GM18517 (cell line): ENCODE data around the gene SLC35A5.

Source experiments
- ATAC-seq: cut with Tn5 transposase; IDR thresholded peaks from one replicate; pipeline ENCODE4 v1.9.1; 2021; ENCODE audit warnings: mild to moderate bottlenecking, moderate library complexity; ENCODE audit not compliant: unreplicated experiment

SLC35A5 gene

DNA sequence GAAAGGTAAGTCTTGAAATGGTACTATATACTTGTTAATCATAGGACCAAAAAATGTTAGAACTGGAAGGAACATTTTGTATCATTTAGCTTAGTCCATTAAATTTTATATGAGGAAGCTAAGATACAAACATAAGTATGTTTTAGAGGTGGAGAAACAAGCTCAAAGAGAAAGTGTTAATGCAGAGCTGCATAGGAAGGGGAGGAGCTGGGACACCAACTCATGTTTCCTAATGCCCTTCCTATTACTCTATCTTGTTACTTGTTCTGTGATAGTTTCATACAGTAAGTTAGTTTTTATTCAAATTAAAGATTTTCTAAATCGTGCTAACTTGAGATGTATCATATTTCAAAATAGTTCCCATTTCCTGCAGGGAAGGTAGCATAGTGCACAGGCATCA lies 7.4 kb downstream of the SLC35A5 start:
- no peak for ATAC-seq

DNA sequence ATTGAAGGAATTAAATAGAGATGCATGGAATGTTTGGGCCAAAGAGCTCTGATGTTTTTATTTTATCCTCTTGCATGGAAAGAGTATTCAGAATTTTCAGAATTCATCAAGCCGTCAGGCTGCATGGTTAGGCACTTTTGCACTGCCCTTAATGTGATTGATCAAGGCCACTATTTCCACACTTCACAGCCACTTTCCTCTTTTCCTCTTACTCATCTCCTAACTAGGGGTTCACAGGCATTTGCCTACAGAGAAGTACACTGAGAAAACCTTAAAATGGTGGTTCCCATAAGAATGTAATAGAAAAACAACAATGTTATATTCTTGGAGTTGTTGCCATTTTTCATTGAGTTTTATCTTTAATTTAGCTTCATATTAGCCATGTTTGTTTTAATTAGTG lies 10.9 kb downstream of the SLC35A5 start:
- ATAC-seq: no peak

DNA sequence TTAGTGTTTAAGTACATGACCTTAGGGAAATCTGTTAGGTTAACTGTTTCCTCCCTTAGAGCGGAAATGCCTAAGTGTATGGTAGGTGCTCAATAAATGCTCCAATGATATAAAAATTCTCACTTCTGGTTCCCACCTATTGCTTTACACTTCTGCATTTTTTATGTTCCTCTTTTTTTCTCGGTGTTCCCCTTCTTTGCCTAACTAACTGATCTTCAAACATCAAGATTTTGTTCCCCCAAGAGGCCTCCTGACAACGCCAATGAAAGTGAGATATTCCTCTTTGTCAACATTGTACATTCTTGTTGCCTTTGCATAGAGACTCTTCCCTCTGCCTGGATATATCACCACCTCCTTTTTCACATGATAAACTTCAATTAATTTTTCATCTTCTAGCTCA lies 17.4 kb downstream of the SLC35A5 start:
- ATAC-seq: no peak

DNA sequence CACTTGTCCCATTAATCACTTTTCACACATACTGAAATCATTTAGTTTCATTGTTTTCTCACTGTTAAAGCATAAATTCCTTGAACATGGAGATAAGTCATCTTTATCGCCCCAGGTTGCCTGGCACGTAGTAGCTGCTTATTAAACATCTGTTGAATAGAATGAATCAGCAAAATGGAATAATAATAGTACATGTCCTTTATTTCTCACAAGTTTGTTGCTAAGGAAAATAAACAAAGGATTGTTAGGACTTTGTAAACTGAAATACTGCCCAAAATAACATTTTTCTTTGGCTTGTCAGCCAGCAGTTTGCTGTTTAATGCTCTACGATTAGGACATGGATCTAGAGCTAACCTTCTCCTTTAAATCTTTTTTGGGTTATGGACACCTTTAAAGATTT lies 17.9 kb downstream of the SLC35A5 start:
- ATAC-seq: no peak

DNA sequence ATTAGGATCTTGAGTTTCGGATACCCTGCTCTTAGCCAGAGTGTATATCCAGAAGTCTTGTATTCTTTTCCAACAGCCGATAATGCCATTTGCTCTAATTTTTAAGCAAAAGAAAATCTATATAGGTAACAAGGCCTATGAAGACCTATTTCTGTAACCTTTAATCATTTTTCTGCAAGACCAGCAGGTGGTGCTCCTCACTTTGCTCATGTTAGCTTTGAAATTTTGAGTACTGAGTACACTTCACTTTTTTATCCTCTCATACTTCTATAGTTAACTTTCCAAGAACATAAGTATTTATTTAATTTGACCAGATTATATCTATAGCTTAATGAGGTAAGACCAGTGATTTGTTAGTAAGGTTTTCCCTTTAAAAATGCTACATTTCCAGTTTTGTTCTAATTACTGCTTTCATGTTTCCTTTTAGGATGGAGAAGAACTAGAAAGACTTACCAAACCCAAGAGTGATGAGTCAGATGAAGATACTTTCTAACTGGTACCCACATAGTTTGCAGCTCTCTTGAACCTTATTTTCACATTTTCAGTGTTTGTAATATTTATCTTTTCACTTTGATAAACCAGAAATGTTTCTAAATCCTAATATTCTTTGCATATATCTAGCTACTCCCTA lies 20.5 kb downstream of the SLC35A5 start:
- no peak for ATAC-seq

DNA sequence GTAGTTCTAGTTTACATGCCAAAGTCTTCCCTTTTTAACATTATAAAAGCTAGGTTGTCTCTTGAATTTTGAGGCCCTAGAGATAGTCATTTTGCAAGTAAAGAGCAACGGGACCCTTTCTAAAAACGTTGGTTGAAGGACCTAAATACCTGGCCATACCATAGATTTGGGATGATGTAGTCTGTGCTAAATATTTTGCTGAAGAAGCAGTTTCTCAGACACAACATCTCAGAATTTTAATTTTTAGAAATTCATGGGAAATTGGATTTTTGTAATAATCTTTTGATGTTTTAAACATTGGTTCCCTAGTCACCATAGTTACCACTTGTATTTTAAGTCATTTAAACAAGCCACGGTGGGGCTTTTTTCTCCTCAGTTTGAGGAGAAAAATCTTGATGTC lies 21.3 kb downstream of the SLC35A5 start:
- no peak for ATAC-seq

DNA sequence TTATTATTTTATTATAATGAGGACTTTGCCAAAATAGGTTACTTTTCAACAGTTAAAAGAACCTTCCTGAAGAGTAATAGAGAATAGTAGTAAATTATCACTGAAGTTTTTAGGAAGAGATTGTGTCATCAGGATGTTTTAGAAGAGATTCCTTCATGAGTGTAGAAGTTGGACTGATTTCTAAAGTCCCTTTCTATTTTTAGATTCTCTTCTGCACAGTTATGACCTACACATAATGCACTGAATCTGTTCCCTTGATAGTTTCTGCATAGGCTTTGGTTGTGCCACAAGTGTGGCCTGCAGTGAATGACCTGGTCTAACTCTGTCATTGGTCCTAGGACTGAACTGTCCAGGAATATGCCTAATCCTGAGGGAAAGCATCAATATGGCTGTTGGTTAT lies 23.9 kb downstream of the SLC35A5 start:
- no peak for ATAC-seq

DNA sequence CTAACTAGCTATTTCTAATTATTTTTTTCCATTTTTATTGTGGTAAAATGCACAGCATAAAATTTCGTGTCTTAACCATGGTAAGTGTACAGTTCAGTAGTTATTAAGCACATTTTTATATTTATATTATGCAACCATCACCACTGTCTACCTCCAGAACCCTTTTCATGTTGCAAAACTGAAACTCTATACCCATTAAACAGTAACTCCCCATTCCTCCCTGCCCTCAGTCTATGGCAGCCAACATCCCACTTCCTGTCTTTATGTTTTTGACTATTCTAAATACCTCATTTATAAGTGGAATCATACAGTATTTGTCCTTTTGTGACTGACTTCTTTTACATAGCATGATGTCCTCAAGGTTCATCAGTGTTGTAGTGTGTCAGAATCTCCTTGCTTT lies 25.5 kb downstream of the SLC35A5 start:
- ATAC-seq: no peak

DNA sequence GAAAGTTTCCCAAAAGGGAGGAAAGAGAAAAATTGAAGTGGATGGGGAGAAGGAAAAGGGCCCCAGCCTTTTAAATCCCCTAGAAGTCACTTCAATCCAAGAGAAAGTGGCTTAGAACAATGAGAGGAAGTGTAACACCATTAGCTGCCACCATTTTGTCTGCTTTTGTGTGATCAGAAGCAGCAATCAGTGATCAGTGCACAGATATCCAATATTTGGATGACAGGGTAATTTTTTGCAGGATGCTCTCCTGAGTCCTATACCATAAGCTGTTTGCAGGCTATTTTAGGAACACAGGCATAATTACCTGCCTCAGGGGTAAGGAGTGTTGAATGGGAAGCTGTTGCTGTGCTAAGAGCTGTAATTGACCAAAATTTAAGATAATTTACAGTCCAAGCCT lies 31.4 kb downstream of the SLC35A5 start:
- no peak for ATAC-seq

DNA sequence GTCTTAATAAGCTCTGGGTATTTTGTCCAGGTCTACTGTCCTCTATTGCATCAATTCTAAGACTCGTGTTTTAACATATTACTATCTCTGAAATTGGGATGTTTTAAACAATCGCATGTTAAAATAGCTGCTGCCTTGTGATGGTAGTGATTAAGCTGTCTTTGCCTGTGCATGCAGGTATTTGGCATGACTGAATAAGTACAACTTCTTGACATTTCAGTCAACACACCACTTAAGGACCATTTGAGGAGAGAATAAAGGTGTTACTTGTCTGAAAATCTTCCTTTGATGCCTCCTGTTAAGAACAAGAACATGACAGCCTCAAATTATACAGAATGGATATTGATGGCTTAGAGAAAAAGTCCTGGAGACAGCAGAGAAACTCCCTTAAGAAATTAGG lies 33.0 kb downstream of the SLC35A5 start:
- ATAC-seq: no peak

DNA sequence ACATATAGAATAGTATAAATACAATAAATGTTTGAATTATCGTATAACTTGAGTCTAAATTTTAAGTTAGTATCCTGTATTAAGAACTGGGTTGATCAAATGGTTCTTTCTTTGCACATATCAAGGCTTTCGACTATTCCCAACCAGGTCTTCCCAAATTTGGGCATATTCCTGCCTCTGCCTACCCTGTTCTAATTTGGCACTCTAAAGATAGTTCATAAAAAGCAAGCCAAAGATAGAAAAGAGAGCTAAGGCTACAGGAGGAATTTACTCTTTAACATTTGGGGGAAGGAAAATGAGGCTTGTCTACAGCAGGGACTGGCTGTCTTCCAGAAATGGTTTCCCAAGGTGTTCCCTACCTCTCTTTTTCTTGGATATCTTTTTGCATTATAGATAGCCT lies 36.1 kb downstream of the SLC35A5 start:
- no peak for ATAC-seq

DNA sequence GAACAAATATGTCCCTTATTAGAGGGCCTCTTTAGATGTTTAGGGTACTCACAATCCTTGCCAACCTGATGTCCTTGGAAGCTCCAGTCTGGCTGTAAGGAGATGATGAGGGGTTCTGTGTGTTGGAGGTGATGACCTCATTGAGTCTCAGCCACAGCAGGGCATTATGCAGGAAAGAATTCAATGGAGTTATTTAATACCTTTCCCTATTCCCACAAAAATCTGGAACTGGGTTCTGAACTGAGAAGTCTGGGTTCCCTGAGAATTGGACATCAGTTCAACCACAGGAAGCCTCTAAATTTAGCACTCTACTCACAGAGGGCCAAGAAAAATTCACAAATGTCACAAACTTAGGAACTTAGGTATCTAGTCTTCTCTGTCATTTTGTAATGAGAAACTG lies 36.9 kb downstream of the SLC35A5 start:
- no peak for ATAC-seq

DNA sequence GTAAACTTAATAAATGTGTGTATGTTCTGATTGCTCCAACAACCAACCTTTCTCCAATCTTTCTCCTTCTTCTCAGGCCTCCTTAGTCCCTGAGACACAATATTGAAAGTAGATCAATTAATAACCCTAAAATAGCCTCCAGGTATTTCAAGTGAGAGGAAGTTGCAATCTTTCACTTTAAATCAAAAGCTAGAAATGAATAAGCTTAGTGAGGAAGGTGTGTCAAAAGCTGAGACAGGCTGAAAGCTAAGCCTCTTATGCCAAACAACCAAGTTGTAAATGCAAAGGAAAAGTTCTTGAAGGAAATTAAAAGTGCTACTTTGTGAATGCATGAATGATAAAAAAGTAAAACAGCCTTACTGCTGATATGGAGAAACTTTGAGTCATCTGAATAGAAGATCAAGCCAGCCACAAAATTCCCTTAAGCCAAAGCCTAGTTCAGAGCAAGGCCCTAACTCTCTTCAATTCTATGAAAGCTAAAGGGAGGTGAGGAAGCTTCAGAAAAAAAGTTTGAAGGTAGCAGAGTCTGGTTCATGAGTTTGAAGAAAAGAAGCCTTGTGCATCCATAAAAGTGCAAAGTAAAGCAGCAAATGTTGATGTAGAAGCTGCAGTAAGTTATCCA lies 40.5 kb downstream of the SLC35A5 start:
- peak; percentile 93 for ATAC-seq

DNA sequence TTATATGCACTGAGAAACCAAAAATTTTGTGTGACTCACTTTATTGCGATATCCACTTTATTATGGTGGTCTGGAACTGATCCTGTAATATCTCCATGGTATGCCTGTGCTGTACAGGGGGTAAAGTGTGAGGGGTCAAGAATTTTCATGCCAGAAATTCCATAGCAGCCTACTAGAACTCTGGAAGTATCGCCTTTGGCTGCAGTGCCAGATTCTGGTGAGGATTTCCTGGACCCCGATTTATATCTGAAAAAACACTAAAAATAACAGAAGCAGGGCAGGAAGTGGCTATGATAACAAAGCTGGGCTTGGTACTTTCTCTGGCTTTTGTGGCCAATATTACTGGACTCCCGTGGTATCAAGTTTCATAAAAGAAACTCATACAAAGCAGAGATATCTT lies 42.7 kb downstream of the SLC35A5 start:
- ATAC-seq: no peak

DNA sequence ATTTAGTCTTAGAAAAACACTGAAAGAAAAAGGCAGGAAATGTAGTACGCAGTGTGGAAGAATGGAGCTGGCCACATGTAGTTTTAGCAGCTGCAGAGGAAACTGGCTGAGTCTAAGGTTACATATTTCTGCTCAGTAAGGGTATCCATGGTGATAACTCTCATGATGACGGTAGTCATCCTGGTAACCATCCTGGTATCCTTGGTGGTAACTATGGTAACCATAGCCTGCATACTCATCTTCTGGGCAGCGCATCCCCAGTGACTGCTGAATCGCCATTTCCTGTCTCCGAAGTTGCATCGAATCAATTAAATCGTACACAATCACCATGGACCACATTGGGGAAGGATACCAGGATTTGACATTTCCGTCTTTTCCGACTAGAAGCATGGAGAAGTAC lies 43.4 kb downstream of the SLC35A5 start:
- ATAC-seq: no peak

DNA sequence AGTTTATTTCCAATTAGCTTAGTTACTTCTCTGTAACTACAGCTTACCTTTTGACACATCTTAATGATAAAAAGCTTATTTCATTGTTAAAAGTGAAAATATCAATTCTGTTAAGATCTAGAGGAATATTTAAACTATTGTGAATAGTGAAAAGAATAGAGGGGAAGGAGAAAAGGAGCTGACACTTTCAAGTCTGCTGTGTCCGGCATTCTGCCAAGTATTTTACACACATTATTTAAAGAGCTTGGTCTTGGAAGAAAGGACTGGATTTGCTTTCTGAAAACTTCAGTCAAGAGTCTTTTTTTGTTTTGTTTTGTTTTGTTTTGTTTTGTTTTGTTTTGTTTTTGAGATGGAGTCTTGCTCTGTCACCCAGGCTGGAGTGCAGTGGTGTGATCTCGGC lies 44.3 kb downstream of the SLC35A5 start:
- no peak for ATAC-seq

DNA sequence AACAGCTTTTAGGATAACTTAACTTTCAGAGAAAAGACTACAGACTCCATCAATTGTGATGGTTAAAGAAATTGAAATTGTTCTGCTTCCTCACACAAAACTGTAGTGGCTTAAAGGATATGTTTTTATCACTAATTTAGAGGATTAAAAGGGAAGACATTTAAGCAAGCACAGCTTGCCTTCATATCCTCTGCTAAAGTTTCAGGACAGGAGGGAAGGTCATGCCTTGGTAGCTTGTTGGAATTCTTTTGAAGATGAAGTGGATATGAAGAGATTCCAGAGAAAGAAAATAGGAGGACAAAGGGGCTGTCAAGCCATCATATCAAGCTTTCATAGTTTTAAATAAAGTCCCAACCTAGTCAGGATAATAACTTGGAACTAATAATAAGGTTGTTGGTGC lies 46.0 kb downstream of the SLC35A5 start:
- no peak for ATAC-seq

DNA sequence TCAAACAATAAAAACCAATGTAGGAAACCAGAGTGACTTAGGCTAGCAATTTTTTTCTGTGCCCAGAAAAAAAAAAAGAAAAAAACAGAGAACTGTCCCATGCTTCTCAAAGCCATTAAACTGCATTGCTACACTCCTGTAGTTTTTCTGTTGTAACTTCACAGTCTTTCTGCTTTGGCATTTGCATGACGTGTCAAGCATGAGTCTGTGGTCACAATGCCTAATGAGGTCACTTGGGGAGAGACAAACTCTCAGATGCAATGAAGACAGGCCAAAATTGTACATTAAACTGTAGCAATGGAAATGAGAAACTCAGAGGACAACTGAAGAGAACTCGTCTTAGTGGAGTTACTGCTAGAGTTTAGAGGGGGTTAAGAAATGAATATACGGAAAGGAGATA lies 48.3 kb downstream of the SLC35A5 start:
- ATAC-seq: no peak

DNA sequence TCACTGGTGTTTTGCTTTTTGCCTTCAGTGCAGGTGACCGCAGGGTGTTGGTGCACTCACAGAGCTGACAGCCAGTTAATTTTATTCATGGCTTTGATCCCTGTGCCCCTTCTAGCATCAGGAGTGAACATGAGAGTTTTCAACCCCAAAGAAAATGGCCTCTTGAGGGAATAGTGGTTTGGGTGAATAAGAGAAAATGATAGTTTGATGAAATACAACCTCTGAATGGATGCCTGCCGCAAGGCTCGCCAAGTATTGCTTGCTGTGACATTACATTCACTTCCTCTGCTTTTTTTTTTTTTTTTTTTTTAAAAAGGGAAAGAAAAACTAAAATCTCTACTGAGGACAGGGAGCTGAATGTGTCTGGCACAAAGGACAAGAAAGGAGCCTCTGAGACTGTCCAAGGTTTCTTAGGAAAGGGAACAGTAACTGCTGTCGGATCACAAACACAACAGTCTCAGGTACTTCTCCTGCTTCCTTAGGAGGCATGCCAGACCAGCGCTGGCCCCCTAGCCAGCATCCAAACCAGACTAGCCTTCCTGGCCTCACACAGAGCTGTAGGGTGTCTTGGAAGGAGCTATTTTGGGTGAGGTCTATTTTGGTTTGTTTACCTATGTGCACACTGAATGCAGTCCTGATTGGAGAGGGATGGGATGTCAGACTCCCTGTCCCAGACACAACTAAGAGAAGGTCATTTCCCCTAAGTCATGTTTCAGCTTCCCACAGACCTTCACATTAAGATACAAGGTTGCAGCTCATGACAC lies 50.1 kb downstream of the SLC35A5 start:
- ATAC-seq: no peak

DNA sequence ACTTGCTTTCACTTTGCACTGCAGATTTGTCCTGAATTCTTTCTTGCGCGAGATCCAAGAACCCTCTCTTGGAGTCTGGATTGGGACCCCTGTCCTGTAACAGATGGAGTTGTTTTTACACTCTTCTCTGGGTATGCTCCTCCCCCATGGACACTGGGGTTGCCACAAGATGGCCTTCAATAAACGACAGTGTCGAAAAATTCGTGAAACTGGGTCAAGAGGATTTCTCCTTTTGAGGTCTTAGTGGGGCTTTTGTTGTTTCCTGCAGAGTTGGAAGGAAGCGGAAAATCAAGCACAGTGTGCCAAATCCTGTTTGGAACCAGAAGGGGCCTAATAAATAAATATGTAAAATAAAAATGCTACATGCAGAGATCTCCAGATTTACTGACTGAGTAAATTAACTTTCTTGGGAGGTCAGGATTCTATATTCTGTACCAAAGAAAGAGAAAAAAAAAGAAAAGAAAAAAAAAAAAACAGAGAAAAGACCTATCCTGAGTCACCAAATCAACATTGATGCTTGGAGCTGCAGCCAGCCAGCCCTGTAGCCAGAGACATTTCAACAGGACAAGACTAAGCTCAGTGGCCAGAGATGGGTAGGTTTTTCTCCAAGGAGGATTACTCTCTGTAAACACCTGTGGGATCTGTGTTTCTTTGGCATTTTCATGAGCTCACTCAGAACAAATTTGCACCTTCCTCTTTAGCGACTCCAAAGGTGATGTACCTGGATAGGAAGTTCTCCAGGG lies 54.3 kb downstream of the SLC35A5 start:
- no peak for ATAC-seq

DNA sequence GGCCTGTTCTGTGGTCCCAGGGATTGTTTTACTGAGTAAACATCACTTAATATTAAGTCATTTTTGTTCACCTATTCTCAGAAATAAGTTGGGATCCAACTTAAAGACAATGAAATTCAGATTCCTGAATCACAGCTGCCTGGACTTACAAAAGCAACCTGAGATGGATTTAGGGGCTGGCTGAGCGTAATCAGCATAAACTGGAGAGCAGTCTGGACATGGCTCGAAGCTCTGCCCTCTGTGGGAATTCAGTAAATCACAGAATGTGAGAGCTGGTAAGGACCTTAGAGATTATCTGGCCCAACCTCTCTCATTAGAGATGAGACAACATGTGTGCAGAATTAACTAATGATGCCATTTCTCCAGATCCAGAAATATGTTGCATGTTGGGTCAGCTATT lies 55.4 kb downstream of the SLC35A5 start:
- ATAC-seq: no peak

DNA sequence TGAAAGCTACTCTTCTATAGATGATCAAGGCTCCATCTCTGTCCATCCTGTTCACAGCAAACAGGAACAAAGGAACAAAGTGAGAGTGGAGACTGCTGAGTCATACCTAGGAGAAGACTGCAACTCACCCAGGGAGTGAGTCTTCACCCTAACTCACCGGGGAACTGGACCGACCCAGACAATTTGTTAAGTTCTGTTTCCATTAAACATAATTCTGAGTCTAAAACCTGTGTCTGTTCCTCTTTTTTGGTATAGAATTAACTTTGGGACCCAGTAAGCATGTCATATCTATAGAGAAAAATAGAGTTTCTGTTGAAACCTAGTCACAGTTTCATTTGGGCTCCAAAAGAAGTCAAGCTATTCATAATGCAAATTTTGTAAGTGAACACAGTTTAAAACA lies 57.5 kb downstream of the SLC35A5 start:
- peak; percentile 72 for ATAC-seq
